ENCODE results near the gene CDH8.

DNA sequence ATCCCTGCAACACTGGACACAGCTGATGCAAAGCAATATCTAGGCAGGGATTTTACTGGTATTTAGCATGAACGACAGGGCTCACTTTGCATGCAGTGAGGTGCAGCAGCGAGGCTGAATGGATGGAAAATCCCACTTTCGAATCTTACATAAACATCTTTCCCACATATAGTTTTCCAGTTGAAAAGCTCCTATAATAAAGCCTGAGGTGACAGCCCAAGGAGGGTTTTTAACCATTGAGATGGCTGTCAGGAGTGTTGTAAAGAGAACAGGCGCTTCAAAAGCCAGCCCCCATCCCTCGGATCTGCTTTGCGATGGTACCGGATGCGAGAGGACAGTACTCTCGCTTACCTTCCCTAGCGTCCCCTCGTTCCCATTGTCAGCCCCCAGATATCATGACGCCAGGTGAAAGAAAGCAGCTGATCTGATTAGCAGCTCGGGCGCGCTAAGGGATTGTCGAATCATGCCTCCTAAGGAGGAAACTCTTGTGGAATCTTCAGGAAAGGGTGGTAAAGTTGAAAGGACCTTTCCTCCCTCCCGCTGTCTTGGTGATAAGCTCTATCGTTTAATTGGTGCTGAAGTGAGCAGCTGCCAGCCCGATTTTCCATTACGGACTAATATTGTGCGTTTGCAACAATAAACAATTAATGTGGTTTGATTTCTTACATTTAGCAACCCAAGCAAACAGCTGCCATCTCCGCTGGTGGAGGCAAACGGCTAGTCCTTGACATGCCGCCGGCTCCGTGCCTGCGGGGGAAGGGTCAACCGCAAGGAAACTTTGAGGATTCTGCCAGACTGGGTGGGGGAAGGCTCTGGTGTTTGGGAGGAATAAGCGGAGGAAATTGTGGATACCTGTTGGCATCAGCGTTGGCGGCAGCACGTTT is 1.8 kb downstream of the CDH8 start:
- TF ChIP-seq, protein P1, sequence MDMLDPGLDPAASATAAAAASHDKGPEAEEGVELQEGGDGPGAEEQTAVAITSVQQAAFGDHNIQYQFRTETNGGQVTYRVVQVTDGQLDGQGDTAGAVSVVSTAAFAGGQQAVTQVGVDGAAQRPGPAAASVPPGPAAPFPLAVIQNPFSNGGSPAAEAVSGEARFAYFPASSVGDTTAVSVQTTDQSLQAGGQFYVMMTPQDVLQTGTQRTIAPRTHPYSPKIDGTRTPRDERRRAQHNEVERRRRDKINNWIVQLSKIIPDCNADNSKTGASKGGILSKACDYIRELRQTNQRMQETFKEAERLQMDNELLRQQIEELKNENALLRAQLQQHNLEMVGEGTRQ (IDR thresholded peaks at IDR 0.05) = no peak
- TF ChIP-seq, protein P2, sequence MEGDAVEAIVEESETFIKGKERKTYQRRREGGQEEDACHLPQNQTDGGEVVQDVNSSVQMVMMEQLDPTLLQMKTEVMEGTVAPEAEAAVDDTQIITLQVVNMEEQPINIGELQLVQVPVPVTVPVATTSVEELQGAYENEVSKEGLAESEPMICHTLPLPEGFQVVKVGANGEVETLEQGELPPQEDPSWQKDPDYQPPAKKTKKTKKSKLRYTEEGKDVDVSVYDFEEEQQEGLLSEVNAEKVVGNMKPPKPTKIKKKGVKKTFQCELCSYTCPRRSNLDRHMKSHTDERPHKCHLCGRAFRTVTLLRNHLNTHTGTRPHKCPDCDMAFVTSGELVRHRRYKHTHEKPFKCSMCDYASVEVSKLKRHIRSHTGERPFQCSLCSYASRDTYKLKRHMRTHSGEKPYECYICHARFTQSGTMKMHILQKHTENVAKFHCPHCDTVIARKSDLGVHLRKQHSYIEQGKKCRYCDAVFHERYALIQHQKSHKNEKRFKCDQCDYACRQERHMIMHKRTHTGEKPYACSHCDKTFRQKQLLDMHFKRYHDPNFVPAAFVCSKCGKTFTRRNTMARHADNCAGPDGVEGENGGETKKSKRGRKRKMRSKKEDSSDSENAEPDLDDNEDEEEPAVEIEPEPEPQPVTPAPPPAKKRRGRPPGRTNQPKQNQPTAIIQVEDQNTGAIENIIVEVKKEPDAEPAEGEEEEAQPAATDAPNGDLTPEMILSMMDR (IDR thresholded peaks at IDR 0.05) = no peak
- no peak for TF ChIP-seq RNF2 (IDR thresholded peaks at IDR 0.05; ENCODE audit: borderline replicate concordance, low read depth)
- no peak for TF ChIP-seq POLR2A (IDR thresholded peaks at IDR 0.05; ENCODE audit: low read length)
- no peak for TF ChIP-seq CHD2 (IDR thresholded peaks at IDR 0.05; ENCODE audit: low read length, partially characterized antibody)
- TF ChIP-seq CEBPB (IDR thresholded peaks at IDR 0.05) = no peak
- TF ChIP-seq NR3C1 (IDR thresholded peaks at IDR 0.05) = no peak
- no peak for TF ChIP-seq HOXB13 (CRISPR knock-in tag; IDR thresholded peaks at IDR 0.05; ENCODE audit: low read depth)
